ENCODE data around the gene USH2A.
A peak's percentile ranks its signal among the peaks of the same experiment; 100 is the strongest.

USH2A gene

GRCh38 chr1:216281757-216282156 is 141.5 kb downstream of the USH2A start:
- no peak for DNase-seq (ENCODE audit: low read depth, low spot score)

- DNase-seq (ENCODE audit: low read depth, low spot score): no peak
Measured at GRCh38 chr1:216270086-216270773, 153.0 kb downstream of the USH2A start.

- no peak for DNase-seq (ENCODE audit: low read depth, low spot score)
Measured at GRCh38 chr1:216261631-216262030, 161.6 kb downstream of the USH2A start.

- DNase-seq (ENCODE audit: low read depth, low spot score): no peak
Measured at GRCh38 chr1:216258856-216259255, 164.4 kb downstream of the USH2A start.

- no peak for DNase-seq (ENCODE audit: low read depth, low spot score)
Measured at GRCh38 chr1:216258386-216258785, 164.9 kb downstream of the USH2A start.

- no peak for DNase-seq (ENCODE audit: low read depth, low spot score)
Measured at GRCh38 chr1:216250861-216251260, 172.4 kb downstream of the USH2A start.

GRCh38 chr1:216248628-216249027 is 174.6 kb downstream of the USH2A start:
- no peak for DNase-seq (ENCODE audit: low read depth, low spot score)

GRCh38 chr1:216247937-216248336 is 175.3 kb downstream of the USH2A start:
- no peak for DNase-seq (ENCODE audit: low read depth, low spot score)

- no peak for DNase-seq (ENCODE audit: low read depth, low spot score)
Measured at GRCh38 chr1:216246577-216247203, 176.6 kb downstream of the USH2A start.

GRCh38 chr1:216238844-216239243 is 184.4 kb downstream of the USH2A start:
- DNase-seq (ENCODE audit: low read depth, low spot score): no peak

- DNase-seq (ENCODE audit: low read depth, low spot score): no peak
Measured at GRCh38 chr1:216237927-216238542, 185.2 kb downstream of the USH2A start.

- no peak for DNase-seq (ENCODE audit: low read depth, low spot score)
Measured at GRCh38 chr1:216224233-216224632, 199.0 kb downstream of the USH2A start.

GRCh38 chr1:216223486-216223885 is 199.8 kb downstream of the USH2A start:
- DNase-seq (ENCODE audit: low read depth, low spot score): no peak

- DNase-seq (ENCODE audit: low read depth, low spot score): no peak
Measured at GRCh38 chr1:216222288-216222687, 201.0 kb downstream of the USH2A start.

- DNase-seq (ENCODE audit: low read depth, low spot score): peak; percentile 57
Measured at GRCh38 chr1:216221260-216221700, 202.0 kb downstream of the USH2A start.

GRCh38 chr1:216216305-216216704 is 206.9 kb downstream of the USH2A start:
- no peak for DNase-seq (ENCODE audit: low read depth, low spot score)

- DNase-seq (ENCODE audit: low read depth, low spot score): no peak
Measured at GRCh38 chr1:216215169-216215568, 208.1 kb downstream of the USH2A start.

- DNase-seq (ENCODE audit: low read depth, low spot score): no peak
Measured at GRCh38 chr1:216212826-216213225, 210.4 kb downstream of the USH2A start.

- DNase-seq (ENCODE audit: low read depth, low spot score): no peak
Measured at GRCh38 chr1:216210081-216210480, 213.2 kb downstream of the USH2A start.

GRCh38 chr1:216209125-216209524 is 214.1 kb downstream of the USH2A start:
- no peak for DNase-seq (ENCODE audit: low read depth, low spot score)

- DNase-seq (ENCODE audit: low read depth, low spot score): no peak
Measured at GRCh38 chr1:216207154-216207553, 216.1 kb downstream of the USH2A start.

GRCh38 chr1:216205176-216205575 is 218.1 kb downstream of the USH2A start:
- DNase-seq (ENCODE audit: low read depth, low spot score): no peak

- no peak for DNase-seq (ENCODE audit: low read depth, low spot score)
Measured at GRCh38 chr1:216201946-216202345, 221.3 kb downstream of the USH2A start.
